ENCODE results near the gene MYO5B.
"Not testable (repeated sequence)": the region's sequence is repeated elsewhere in the genome, so short reads cannot be mapped to it uniquely, and the experiment has no call there.

MYO5B gene

DNA sequence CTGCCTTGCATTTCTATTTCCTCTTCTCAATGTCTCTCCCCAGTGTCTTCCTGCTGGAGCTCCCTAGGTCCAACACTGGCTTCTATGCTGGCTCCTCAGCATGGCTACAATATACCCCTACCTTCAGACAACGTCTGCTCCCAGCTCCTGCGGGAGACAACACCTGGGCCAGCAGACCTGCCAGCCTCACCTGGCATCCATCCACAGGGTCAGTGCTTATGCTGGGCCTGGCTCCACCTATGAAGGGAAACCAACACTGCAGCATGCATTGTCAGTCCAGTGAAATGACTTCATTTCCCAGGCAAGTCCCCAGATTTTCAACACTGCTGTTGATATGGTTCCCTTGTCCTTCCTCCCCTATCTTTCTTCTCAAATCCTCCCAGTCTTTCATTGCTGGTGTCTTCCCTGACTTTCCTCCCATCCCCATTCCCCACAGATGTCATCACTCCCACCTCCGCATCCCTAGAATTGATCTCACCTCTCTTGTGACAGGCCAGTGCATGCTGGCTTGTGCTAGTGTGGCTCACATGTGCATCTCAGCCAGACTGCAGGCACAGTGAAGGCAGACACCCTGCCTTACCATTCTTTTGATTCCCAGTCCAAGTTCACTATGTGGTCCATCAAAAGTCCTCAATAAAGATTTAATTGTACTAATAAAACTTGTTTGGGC lies 98.0 kb downstream of the MYO5B start:
- H2AFZ ChIP-seq (ENCODE audit: low read depth, low read length): no peak overlapping the region
- H3K4me3 ChIP-seq (ENCODE audit: low read depth in 1 of 2, low read length in 2 of 2): no peak overlapping the region
- no peaks in the 10 kb centered on the region for H3K4me1 ChIP-seq (ENCODE audit: insufficient read depth, low read length)
- H3K4me2 ChIP-seq (ENCODE audit: insufficient read depth, low read length): no peak overlapping the region
- no peaks in the 10 kb centered on the region for H4K20me1 ChIP-seq (ENCODE audit: insufficient read depth, low read length)
- no peak overlapping the region for H3K9ac ChIP-seq (ENCODE audit: low read depth, low read length)
- TF ChIP-seq EZH2 (IDR thresholded peaks at IDR 0.05; ENCODE audit: borderline replicate concordance, low read depth, low read length, severe bottlenecking): no peak
- TF ChIP-seq, protein P1, sequence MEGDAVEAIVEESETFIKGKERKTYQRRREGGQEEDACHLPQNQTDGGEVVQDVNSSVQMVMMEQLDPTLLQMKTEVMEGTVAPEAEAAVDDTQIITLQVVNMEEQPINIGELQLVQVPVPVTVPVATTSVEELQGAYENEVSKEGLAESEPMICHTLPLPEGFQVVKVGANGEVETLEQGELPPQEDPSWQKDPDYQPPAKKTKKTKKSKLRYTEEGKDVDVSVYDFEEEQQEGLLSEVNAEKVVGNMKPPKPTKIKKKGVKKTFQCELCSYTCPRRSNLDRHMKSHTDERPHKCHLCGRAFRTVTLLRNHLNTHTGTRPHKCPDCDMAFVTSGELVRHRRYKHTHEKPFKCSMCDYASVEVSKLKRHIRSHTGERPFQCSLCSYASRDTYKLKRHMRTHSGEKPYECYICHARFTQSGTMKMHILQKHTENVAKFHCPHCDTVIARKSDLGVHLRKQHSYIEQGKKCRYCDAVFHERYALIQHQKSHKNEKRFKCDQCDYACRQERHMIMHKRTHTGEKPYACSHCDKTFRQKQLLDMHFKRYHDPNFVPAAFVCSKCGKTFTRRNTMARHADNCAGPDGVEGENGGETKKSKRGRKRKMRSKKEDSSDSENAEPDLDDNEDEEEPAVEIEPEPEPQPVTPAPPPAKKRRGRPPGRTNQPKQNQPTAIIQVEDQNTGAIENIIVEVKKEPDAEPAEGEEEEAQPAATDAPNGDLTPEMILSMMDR (IDR thresholded peaks at IDR 0.05; ENCODE audit: borderline replicate concordance, extremely low read depth, low read length, poor library complexity, severe bottlenecking): no peak
- no peaks in the 10 kb centered on the region for H3K79me2 ChIP-seq (ENCODE audit: insufficient read depth, low read length)
- no peaks in the 10 kb centered on the region for H3K36me3 ChIP-seq (ENCODE audit: insufficient read depth, low read length)
- H3K9me3 ChIP-seq (ENCODE audit: insufficient read depth, low read length, severe bottlenecking): no peaks in the 10 kb centered on the region
- ATAC-seq (ENCODE audit: insufficient read depth, low read depth) (no peak), DNase-seq (no peak)
- H3K27me3 ChIP-seq (ENCODE audit: insufficient read depth, low read length, poor library complexity): peaks cover 4% of the 10 kb centered on the region
- H3K27ac ChIP-seq (ENCODE audit: low read length): no peak overlapping the region

DNA sequence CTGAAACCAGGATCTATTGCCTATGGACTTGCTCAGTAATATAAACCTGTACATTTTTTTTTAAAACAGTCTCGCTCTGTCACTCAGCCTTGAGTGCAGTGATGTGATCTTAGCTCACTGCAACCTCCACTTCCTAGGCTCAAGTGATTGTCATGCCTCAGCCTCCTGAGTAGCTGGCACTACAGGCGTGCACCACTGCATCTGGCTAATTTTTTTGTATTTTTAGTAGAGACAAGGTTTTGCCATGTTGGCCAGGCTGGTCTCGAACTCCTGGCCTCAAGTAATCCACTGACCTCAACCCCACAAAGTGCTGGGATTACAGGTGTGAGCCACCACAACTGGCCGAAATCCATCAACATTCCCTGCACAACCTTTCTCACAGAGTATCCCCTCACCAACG lies 100.2 kb downstream of the MYO5B start:
- not testable (repeated sequence) for ATAC-seq (ENCODE audit: insufficient read depth, low read depth); H3K36me3 ChIP-seq (ENCODE audit: insufficient read depth, low read length); H3K4me1 ChIP-seq (ENCODE audit: insufficient read depth, low read length); H3K27me3 ChIP-seq (ENCODE audit: insufficient read depth, low read length, poor library complexity); H3K9ac ChIP-seq (ENCODE audit: low read depth, low read length); H4K20me1 ChIP-seq (ENCODE audit: insufficient read depth, low read length); H3K4me3 ChIP-seq (ENCODE audit: low read depth in 1 of 2, low read length in 2 of 2); H3K4me2 ChIP-seq (ENCODE audit: insufficient read depth, low read length); H3K79me2 ChIP-seq (ENCODE audit: insufficient read depth, low read length); H2AFZ ChIP-seq (ENCODE audit: low read depth, low read length); H3K9me3 ChIP-seq (ENCODE audit: insufficient read depth, low read length, severe bottlenecking); DNase-seq; H3K27ac ChIP-seq (ENCODE audit: low read length)

DNA sequence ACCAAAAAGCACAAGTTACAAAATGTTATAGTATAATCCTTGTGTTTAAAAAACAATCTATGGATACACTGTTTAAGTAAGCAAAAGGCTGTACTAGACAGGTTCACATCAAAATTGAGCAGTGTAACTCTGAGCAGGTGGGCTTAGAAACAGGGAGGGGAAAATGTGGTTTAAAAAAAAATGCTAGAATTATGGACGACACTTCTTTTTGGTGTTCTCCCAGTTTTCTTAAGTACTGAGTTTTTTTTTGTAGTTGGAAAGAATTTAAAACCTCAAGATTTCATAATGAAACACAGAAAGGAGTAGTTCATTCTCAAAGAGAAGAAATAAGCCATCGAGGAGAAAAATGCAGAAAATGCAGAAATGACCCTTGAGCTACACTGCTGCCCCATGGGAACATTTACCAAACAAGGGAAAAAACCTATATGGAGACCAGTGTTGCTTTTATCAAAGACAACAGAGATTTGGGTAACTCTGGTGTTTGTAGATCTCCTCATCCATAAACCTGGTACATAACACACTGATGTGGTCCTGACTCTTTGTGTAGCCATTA lies 100.7 kb downstream of the MYO5B start:
- H3K27me3 ChIP-seq (ENCODE audit: insufficient read depth, low read length, poor library complexity): peaks cover 4% of the 10 kb centered on the region
- H3K4me2 ChIP-seq (ENCODE audit: insufficient read depth, low read length): no peak overlapping the region
- no peak for ATAC-seq (ENCODE audit: insufficient read depth, low read depth)
- no peaks in the 10 kb centered on the region for H3K36me3 ChIP-seq (ENCODE audit: insufficient read depth, low read length)
- no peaks in the 10 kb centered on the region for H3K4me1 ChIP-seq (ENCODE audit: insufficient read depth, low read length)
- H4K20me1 ChIP-seq (ENCODE audit: insufficient read depth, low read length): no peaks in the 10 kb centered on the region
- H3K9ac ChIP-seq (ENCODE audit: low read depth, low read length): no peak overlapping the region
- no peak overlapping the region for H2AFZ ChIP-seq (ENCODE audit: low read depth, low read length)
- no peak overlapping the region for H3K4me3 ChIP-seq (ENCODE audit: low read depth in 1 of 2, low read length in 2 of 2)
- no peak for DNase-seq
- no peaks in the 10 kb centered on the region for H3K9me3 ChIP-seq (ENCODE audit: insufficient read depth, low read length, severe bottlenecking)
- H3K27ac ChIP-seq (ENCODE audit: low read length): no peak overlapping the region
- no peaks in the 10 kb centered on the region for H3K79me2 ChIP-seq (ENCODE audit: insufficient read depth, low read length)
- TF ChIP-seq, protein P1 (IDR thresholded peaks at IDR 0.05; ENCODE audit: borderline replicate concordance, extremely low read depth, low read length, poor library complexity, severe bottlenecking): no peak
- no peak for TF ChIP-seq EZH2 (IDR thresholded peaks at IDR 0.05; ENCODE audit: borderline replicate concordance, low read depth, low read length, severe bottlenecking)

DNA sequence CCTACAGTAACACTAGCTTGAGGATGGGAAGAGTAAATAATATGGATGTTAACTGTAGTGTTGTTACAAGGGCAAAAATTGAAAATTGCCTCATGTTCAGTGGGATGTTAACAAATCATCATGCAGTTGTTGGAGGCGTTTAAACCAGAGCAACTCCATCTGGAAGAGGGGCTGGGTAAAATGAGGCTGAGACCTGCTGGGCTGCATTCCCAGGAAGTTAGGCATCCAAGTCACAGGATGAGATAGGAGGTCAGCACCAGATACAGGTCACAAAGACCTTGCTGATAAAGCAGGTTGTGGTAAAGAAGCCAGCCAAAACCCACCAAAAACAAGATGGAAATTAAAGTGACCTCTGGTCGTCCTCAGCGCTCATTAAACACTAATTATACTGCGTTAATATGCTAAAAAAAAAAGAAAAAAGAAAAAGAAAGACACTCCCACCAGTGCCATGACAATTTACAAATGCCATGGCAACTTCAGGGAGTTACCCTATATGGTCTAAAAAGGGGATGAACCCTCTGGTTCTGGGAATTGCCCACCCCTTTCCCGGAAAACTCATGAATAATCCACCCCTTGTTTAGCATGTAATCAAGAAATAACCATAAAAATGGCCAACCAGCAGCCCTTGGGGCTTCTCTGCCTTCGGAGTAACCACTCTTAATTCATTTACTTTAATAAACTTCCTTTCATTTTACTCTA lies 101.4 kb downstream of the MYO5B start:
- Histone ChIP-seq H3K4me3 (ENCODE audit: low read depth in 1 of 2, low read length in 2 of 2) (no peak overlapping the region), H4K20me1 (ENCODE audit: insufficient read depth, low read length) (no peaks in the 10 kb centered on the region), H3K4me1 (ENCODE audit: insufficient read depth, low read length) (no peaks in the 10 kb centered on the region), H3K4me2 (ENCODE audit: insufficient read depth, low read length) (no peak overlapping the region), H3K9me3 (ENCODE audit: insufficient read depth, low read length, severe bottlenecking) (no peaks in the 10 kb centered on the region), H3K27ac (ENCODE audit: low read length) (no peak overlapping the region), H3K9ac (ENCODE audit: low read depth, low read length) (no peak overlapping the region), H3K79me2 (ENCODE audit: insufficient read depth, low read length) (no peaks in the 10 kb centered on the region), H3K27me3 (ENCODE audit: insufficient read depth, low read length, poor library complexity) (peaks cover 4% of the 10 kb centered on the region), H3K36me3 (ENCODE audit: insufficient read depth, low read length) (no peaks in the 10 kb centered on the region), H2AFZ (ENCODE audit: low read depth, low read length) (no peak overlapping the region)
- no peak for DNase-seq
- ATAC-seq (ENCODE audit: insufficient read depth, low read depth): no peak
- TF ChIP-seq EZH2 (IDR thresholded peaks at IDR 0.05; ENCODE audit: borderline replicate concordance, low read depth, low read length, severe bottlenecking): no peak
- TF ChIP-seq, protein P1 (IDR thresholded peaks at IDR 0.05; ENCODE audit: borderline replicate concordance, extremely low read depth, low read length, poor library complexity, severe bottlenecking): no peak

Data from DND-41 (cell line).